GM21381 (cell line): ENCODE data around the gene KCNN3.

Source experiments
- ATAC-seq: cut with Tn5 transposase; IDR thresholded peaks from one replicate; pipeline ENCODE4 v1.9.1; 2021; ENCODE audit warnings: mild to moderate bottlenecking, moderate library complexity; ENCODE audit not compliant: unreplicated experiment

KCNN3 gene

GRCh38 chr1:154797175-154797574, 72.9 kb downstream of the KCNN3 start:
- no peak for ATAC-seq

GRCh38 chr1:154796303-154796892, 73.7 kb downstream of the KCNN3 start:
- no peak for ATAC-seq

GRCh38 chr1:154794608-154795007, 75.5 kb downstream of the KCNN3 start:
- no peak for ATAC-seq

DNA sequence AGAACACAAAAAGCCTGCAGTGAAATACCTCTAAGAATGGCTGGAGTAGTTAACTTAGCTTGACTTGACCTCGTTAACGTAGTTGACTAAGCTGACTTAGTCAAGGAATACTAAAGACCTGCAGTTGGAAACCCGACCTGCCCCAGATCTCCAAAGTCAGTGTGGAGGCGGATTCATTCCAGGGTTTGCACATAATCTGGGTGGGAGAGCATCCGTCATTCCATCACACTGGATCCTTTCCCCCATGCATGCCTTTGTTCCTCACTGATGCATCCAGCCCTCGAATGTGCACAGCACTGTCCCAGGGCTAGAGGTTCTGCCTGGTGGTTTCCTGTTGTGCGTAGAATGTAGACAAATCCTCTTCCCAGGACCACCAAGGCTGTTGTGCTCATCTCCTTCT, 76.4 kb downstream of the KCNN3 start:
- no peak for ATAC-seq

DNA sequence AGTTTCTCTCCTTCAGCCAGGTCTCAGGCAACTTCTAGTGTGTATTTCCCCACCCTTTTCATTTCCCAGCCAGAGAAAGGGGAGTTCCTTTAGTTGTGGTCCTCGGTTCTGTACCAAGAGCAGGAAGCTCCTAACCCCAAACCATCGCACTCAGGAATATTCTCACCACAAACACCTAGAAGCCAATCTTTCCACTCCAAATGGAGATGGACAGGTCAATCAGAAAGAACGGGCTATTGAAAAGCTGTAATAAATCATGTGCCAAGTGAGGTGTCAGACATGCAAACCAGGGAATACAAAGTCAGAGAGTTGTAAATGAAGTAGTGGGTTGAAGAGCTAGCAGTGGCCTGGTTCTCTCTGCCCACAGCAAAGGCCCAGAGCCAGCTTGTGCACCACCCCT, 77.2 kb downstream of the KCNN3 start:
- ATAC-seq, result no peak

- ATAC-seq, result peak; percentile 81
Observed at GRCh38 chr1:154791292-154792166, 78.6 kb downstream of the KCNN3 start.

DNA sequence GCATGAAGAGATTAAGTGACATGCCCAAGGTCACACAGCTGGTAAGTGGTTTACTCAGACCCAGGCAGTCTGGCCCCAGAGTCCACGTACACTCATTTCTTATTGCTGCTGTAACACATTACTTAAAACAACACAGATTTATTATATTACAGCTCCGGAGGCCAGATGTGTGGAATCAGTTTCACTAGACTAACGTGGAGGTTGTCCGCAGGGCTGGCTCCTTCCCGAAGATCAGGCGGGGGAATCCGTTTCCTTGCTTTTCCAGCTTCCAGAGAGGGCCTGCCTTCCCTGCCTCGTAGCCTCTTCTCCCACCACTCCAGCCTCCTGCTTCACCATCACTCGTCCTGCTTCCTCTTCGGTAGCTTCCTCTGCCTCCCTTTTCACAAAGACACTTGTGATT, 81.2 kb downstream of the KCNN3 start:
- ATAC-seq, result no peak

DNA sequence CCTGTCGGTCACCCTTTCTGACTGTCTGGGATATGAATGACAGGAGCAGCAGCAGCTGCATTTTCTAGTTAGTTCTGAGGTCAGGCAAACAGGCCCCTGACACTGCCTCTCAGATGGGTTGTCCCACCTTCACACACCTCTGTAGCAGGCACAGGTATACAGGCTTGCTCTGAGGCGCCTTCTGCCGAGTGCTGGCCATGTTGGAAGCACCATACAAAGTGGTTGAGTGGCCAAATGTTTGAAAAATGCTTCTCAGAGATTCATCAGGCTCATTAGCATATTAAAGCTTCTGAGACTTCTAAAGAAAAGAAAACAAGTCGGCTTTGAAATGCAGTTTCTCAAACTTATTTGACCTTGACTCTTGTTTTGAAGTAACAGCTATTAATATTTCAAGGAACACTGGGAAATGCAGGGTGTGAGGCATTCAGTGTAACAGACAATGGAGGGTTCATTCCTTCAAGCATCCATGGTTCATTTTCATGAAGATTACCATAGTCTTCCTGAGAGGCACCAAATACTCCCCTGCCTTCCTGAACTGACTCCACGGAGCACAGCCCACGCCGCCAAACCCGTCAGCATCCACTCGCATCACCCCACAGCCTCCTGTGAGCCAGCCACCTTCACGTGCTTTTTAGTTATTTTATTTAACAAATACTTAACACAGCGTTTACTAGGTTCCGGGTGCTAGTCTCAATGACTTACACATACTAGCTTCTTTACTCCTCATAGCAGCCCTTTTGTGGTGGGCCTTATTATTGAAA, 81.8 kb downstream of the KCNN3 start:
- ATAC-seq, result no peak

- ATAC-seq, result no peak
Observed at GRCh38 chr1:154786804-154787570, 83.1 kb downstream of the KCNN3 start.

DNA sequence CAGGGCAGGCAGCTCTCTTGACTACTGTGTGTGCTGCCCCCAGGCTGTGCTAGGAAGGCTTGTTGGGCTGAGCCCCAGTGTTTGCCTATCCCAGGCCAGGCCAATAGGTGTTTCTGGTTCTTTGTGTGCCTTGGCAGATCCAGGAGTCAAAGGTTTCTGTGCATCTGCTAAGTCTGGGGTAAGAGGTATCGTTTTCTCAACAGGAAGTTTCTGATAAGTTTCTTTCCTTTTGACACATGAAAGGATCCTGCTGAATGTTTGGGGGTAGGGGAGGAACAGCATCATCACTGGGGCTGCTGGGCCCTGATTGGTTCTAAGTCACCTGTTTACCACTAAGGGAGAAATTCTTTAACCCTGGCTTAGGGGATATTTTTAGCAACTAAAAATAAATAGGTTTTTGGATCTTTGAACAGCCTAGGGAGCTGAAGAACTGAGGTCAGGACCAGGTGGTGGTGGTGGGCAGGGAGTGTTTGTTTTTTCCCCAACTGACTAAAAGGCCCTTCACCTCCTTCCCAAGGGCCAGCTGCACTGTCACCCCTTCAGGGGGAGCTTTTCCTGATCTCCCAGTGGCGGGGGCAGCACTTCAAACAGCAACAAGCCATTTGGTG, 85.1 kb downstream of the KCNN3 start:
- ATAC-seq, result peak; percentile 74

- ATAC-seq, result no peak
Observed at GRCh38 chr1:154784416-154784815, 85.7 kb downstream of the KCNN3 start.

- ATAC-seq, result no peak
Observed at GRCh38 chr1:154783976-154784375, 86.1 kb downstream of the KCNN3 start.

GRCh38 chr1:154780541-154780940, 89.5 kb downstream of the KCNN3 start:
- no peak for ATAC-seq

- ATAC-seq, result no peak
Observed at GRCh38 chr1:154779551-154780189, 90.4 kb downstream of the KCNN3 start.

- ATAC-seq, result no peak
Observed at GRCh38 chr1:154778944-154779343, 91.1 kb downstream of the KCNN3 start.

- ATAC-seq, result no peak
Observed at GRCh38 chr1:154778275-154778674, 91.8 kb downstream of the KCNN3 start.

GRCh38 chr1:154777781-154778180, 92.3 kb downstream of the KCNN3 start:
- ATAC-seq, result no peak

DNA sequence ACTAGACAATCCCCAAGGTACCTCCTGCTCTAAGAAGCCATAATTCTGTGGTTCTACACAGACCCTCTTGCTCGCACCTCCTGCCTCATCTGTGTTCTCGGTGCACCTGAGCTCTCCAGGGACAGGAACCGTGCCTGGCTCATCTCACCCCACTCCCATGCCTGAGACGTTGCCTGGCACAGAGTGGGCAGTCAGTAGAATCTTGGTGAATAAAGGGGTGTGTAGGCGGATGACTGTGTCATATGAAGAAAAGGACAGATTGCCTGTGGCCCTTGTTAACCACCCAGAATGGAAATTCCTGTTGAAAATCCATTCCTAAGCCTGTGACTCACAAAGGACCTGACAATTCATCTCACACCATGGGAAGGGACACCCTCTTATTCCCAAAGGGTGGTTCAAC, 92.9 kb downstream of the KCNN3 start:
- ATAC-seq, result no peak

DNA sequence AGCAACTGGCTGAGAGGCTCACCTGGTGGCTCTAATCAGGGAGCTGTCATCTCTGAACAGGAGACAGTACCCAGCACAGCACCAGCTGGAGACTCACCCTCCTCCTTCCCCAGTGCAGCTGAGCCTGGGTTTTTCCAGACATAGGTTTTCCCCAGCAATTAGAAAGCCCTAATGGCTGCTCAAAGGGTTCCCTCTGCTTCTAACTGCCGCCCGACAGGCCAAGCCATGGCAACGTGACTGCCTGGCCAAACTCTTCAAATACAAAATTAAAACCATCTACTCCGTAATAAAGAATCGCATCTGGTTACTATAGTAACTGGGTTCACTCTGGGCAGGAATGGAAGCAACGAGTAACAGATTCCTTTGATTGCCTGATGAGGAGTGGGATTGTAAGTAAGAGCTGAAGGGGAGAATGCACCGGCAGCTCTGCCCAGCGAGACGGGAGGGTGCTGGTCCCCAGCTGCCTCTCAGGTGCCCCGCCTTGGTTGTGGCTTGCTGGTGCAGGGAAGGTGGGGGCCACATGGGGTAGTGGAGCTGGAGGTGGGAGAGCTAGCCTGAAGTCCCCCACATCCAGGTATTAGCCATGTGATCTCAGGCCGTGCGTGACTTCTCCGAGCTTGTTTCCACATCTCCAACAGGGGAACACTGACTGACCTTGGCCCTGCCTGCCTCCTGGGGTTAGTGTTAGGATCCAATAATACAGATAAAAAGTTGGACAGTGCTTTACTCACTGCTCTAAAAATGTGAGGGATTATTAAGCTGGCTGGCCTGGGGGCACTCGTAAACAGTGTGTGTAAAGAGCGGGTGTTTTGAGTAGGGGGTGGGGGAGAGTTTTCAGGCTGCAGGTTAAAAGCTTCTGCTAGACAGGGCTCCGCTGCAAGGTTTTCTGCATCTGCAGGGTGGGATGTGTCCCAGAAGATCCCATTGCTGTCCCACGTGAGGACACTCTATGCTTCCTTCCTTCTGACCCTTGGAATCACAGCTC, 94.2 kb downstream of the KCNN3 start:
- ATAC-seq, result no peak
